RWPE1 (cell line): ENCODE data around the gene ZFAND3.

Experiments used
- CTCF ChIA-PET: fragments of 350-600 bp; sonication (Branson Sonifier 250); formaldehyde crosslinking; extraction: SDS; loops from one replicate; lab custom pipeline; 2021; lab: Yijun Ruan, JAX
- POLR2A ChIA-PET: fragments of 400-600 bp; formaldehyde crosslinking; extraction: SDS; loops from one replicate; lab custom pipeline; 2020; ENCODE audit warnings: antibody characterized with exemption; ENCODE audit not compliant: low non-redundant PET; lab: Yijun Ruan, JAX
- DNase-seq: peaks from one replicate; pipeline ENCODE4 v3.0.0; 2012; ENCODE audit warnings: low spot score
- H3K27ac ChIP-seq: fragments of 450-650 bp; 2 replicates; pipeline ENCODE4 v1.5.1; 2017
- CTCF ChIP-seq: fragments of 450-650 bp; conservative IDR thresholded peaks from 2 replicates; pipeline ENCODE4 v1.5.1; 2017; ENCODE audit warnings: low read depth, mild to moderate bottlenecking

The ZFAND3 gene

GRCh38 chr6:38158762-38159350 lies 339.3 kb downstream of the ZFAND3 start:
- no peak for TF ChIP-seq CTCF
- no peak overlapping the region for H3K27ac ChIP-seq
- ChIA-PET POLR2A (no interaction called here), CTCF (no interaction called here)
- no peak for DNase-seq

- DNase-seq = no peak
- no peak for TF ChIP-seq CTCF
- H3K27ac ChIP-seq = no peak overlapping the region
- POLR2A ChIA-PET = no interaction called here
- CTCF ChIA-PET = no interaction called here
These were observed 340.1 kb downstream of the ZFAND3 start for GRCh38 chr6:38159596-38159995.

GRCh38 chr6:38160831-38161230 lies 341.3 kb downstream of the ZFAND3 start:
- no peak overlapping the region for H3K27ac ChIP-seq
- no peak for DNase-seq
- POLR2A ChIA-PET = no interaction called here
- TF ChIP-seq CTCF = no peak
- CTCF ChIA-PET = no interaction called here

- no peak for TF ChIP-seq CTCF
- ChIA-PET POLR2A (no interaction called here), CTCF (no interaction called here)
- DNase-seq = no peak
- no peak overlapping the region for H3K27ac ChIP-seq
These were observed 341.8 kb downstream of the ZFAND3 start for GRCh38 chr6:38161331-38161730.

- CTCF ChIA-PET = interaction anchor here (0.6 kb wide), 1 partner anchor 152 kb away, joined by 3 read pairs; no protein-coding TSS in a partner anchor
- DNase-seq = no peak
- POLR2A ChIA-PET = no interaction called here
These were observed 342.4 kb downstream of the ZFAND3 start for GRCh38 chr6:38161754-38162492.

More at GRCh38 chr6:38161754-38162492, 342.4 kb downstream of the ZFAND3 start:
- H3K27ac ChIP-seq = no peak overlapping the region
- no peak for TF ChIP-seq CTCF
